ENCODE measurements around the gene ZSCAN16. TPM values are rescaled to one million over a fixed set of nuclear protein-coding genes. Genes with fewer than 3 reads are reported as not detected.

Gene ZSCAN16
- total and polyA plus RNA-seq, 9 of the 15 experiments (the other 6 are each of a cell fraction or from before 2014, with no cell fraction given), result 0.08 TPM; not detected in 8

GRCh38 chr6:28080631-28081485, 43.6 kb upstream of the ZSCAN16 start (continued):
- TF ChIP-seq CREB3L1 (IDR thresholded peaks at IDR 0.05; ENCODE audit: borderline replicate concordance, low read depth) (peak; percentile 93), MECOM (CRISPR knock-in tag; IDR thresholded peaks at IDR 0.05) (no peak), GTF2B (IDR thresholded peaks at IDR 0.05; ENCODE audit: extremely low read depth, insufficient read length) (no peak), NCOA4 (IDR thresholded peaks at IDR 0.05; ENCODE audit: partially characterized antibody) (no peak), KHSRP (IDR thresholded peaks at IDR 0.05) (peak; percentile 97), DPF2 (IDR thresholded peaks at IDR 0.05) (no peak; the same call in 1 of the 2 replicates), MLX (CRISPR knock-in tag; conservative IDR thresholded peaks at IDR 0.05) (0 out of 4 replicates have a peak, but pooled peaks of 1 of the 2 experiments have one; percentile 6), ZFP36 (IDR thresholded peaks at IDR 0.05; ENCODE audit: low read depth, low read length, partially characterized antibody) (peak; percentile 19), ZBTB5 (IDR thresholded peaks at IDR 0.05) (no peak), ARHGAP35 (IDR thresholded peaks at IDR 0.05; ENCODE audit: partially characterized antibody) (no peak), USF2 (CRISPR knock-in tag; IDR thresholded peaks at IDR 0.05) (no peak), SIN3A (IDR thresholded peaks at IDR 0.05; ENCODE audit: borderline replicate concordance in 2 of 2, control insufficient read depth in 1 of 2, low read depth in 2 of 2, low read length in 2 of 2) (peak; percentile 70 to 93; a peak in 3 of 4 replicates), NR2C1 (IDR thresholded peaks at IDR 0.05) (peak; percentile 85), NR2C1 (tag; IDR thresholded peaks at IDR 0.05) (peak; percentile 88), TEAD2 (tag; IDR thresholded peaks at IDR 0.05) (no peak), SMAD2 (IDR thresholded peaks at IDR 0.05; ENCODE audit: low read depth, low read length) (no peak), POLR2B (IDR thresholded peaks at IDR 0.05; ENCODE audit: low read depth, partially characterized antibody) (peak; percentile 27), FOXA3 (CRISPR knock-in tag; conservative IDR thresholded peaks at IDR 0.05 in 1 of 2, IDR thresholded peaks at IDR 0.05 in 1 of 2) (0 out of 4 replicates have a peak, but pooled peaks of 1 of the 2 experiments have one; percentile 35), POU5F1 (IDR thresholded peaks at IDR 0.05; ENCODE audit: borderline replicate concordance, low read depth, low read length, partially characterized antibody) (no peak), MEIS2 (IDR thresholded peaks at IDR 0.05; ENCODE audit: partially characterized antibody) (peak; percentile 11), FOXP1 (CRISPR knock-in tag; IDR thresholded peaks at IDR 0.05) (peak; percentile 41; the same call in 1 of the 2 replicates)
